Cerebellar cortex (tissue), 1 donor: Measurements from ENCODE around the gene TGFBR3L.
"Not testable (repeated sequence)": the region's sequence is repeated elsewhere in the genome, so short reads cannot be mapped to it uniquely, and the experiment has no call there.

Source experiments
- DNase-seq: peaks from one replicate; pipeline ENCODE4 v3.0.0-alpha.2; 2015; ENCODE audit warnings: low spot score

The TGFBR3L gene

DNA sequence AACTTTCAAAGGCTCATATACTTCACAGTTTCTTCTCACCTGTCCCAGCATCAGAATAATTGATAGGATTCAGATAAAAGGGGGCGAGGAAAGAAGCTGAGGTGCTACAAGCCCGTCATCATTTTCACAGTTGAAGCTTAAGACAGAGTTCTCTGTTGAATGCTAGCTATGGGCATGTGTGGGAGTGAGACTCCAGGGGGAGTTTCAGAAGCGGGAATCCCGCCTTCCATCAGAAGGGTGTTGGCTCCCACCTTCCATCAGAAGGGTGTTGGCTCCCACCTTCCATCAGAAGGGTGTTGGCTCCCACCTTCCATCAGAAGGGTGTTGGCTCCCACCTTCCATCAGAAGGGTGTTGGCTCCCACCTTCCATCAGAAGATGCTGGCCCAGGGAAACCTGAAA lies 46.5 kb downstream of the TGFBR3L start:
- not testable (repeated sequence) for DNase-seq

DNA sequence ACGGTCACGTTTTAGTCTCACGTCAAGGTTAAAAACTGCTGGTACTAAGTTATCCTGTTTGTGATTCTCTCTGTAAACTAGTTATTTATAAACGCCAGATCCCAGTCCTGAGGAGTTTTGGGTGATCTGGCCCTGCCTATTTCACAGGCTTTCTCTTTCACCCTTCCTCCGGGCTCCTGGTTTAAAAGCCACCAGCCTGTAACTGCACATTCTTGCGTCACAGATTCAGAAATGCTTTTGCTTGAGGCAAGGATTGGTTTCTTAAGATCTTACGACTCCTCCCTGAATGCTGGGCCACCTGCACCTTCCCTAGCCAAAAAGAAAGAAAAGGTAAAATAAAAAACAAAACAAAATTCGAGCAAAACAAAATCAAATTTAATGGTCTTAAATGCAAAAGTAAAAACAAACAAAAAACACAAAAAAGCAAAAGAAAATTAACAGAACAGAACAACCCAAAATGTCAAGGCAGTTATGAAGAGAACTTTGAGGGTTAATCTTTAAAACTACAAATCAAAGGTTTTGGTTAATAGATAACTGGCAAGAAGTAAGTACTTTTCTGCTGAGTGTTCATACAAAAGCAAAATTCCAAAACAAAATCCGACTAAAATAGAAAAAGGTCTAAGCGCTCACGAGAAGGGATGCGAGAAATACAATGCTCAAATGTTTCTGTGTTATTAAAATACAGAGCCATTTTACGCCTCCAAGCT lies 47.4 kb downstream of the TGFBR3L start:
- no peak for DNase-seq

DNA sequence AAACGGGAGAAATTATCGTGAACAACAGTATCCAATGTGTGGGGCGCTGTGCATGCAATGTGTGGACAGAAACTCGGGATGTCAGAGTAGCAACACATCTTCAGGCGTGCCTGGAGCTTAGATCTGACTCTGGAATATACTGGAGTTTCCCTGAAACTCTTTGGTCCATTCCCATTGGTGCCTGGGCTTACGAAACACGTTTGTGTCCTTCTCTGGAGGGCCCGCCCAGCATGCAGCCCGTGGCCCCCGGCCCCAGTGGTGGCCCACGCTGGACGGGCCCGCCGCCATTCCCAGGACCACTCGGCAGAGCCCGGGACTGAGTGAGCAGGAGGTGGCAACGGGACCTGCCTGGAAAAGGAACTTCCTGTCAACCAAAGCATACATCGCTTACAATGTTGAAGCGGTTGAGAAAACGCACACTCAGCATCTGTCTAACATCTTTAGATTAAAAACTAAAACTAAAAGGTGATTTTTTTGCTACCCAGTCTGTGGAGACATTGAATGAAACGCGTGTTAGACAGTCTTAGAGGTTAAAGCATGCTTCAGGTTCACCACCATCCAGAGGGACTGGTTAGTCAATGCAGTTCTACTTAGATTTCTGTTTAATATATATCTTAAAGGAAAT lies 48.1 kb downstream of the TGFBR3L start:
- no peak for DNase-seq

DNA sequence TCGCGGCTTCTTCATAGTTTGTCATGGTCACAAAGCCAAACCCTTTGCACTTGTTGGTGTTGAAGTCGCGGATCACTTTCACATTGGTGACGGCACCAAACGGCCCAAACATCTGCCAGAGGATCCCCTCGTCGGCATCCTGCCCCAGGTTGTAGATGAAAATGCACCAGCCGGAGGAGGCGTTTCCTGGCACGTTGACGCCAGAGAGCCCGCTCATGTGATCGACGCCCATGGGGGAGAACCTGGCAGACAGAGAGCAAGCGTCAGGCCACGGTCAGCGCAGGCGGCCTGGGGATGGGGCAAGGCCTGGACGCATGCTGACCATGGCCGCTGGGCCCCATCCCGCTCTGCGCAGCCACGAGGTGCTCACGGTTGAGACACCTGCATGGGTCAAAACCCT lies 48.9 kb downstream of the TGFBR3L start:
- no peak for DNase-seq

DNA sequence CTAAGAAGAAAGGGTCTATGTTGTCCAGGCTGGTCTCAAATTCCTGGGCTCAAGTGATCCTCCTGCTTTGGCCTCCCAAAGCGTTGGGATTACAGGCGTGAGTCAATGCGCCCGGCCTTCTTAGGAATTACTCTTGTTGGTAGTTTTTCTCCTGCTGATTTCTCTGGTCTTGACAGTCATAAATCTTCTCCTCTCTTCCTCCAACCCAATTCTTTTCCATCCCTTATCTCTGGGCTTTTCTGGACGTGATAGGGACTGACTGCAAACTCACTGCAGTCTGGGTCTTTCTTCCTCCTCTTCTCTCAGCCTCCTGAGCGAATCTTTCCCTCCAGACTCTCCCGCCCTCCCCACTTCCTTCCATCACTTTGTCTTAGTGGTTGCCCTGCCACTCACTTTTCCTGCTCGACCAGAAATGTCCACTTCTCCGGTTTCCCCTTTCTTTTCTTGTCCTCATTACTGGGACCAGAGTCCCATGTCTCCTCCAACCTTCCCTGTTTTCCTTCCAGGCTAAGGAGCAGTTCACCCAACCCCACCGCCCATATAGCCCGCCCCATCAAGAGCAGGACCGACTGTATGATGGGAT lies 50.7 kb downstream of the TGFBR3L start:
- no peak for DNase-seq

DNA sequence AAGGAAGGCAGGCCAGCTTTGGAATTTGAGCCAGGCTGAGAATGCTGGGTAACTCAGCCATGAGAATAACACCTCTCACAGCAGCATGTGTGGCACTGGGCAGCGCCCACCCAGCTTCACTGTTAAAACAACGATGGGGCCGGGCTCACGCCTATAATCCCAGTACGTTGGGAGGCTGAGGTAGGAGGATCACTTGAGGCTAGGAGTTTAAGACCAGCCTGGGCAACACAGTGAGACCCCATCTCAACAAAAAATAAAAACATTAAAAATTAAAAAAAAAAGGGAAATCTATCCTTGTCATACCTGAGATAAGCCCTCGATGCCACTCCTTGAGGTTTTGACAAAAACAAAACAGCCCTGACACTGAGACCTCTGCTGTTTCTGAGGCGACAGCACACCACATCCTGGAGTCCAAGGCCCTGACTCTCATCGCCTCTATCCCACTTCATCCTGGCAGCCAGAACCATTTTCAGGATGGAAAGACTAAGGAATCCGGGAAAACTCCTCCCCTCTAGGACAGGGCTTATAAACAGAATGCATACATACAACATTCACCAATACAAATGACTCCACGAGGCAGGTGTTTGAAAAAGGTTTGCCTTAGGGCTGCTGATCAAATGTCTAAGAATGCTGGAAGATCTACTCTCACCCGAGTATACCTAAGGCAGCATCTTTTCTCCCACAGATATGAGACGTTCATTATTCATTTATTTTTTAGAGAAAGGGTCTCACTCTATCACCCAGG lies 51.5 kb downstream of the TGFBR3L start:
- no peak for DNase-seq

DNA sequence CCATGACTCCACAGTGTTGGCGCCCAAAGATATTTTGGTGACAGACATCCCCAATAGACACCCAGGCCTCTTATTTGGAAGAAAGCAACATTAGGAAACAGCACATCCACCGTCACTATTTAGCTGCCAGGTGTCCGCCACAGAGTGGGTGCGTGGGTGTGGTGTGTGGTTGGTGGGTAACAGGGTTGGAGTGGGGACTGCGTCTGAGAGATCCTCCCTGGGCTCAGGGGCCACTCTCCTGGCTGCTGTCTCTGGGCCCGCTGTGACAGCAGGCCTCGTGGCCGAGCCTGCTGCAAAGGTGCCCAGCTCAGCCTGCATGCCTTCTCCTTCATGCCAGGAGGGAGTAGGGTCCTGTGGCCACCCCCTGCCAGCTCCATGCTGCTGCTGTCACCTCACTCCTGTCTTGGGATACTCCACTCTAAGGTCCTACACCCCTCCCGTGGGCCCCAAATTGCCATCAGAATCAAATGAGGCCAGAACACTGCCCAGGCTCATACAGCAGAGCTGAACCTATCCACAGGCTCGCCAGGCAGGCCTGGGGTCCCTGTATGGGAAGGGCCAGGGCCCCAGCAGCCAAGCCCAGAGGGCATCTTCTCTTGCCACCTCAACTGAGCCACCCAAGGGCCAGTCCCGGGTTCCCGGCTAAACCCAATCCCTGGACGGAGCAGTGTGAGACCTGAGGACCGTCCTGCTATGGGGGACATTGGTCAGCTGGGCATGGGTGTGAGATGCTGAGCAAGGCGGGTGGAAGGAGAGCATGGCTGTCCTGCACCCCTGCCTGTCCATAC lies 53.6 kb downstream of the TGFBR3L start:
- DNase-seq = no peak
